Activated T-cell treated with anti-CD3 and anti-CD28 coated beads, Interleukin-2, amount 50 U/mL, for 4 hours (primary cell): ENCODE results near the gene OSBP2. TPM values are rescaled to one million over a fixed set of nuclear protein-coding genes. Genes with fewer than 3 reads are reported as not detected.
"Not testable (repeated sequence)": the region's sequence is repeated elsewhere in the genome, so short reads cannot be mapped to it uniquely, and the experiment has no call there.

Experiments
- ATAC-seq, 2 donors: fragments of 200-7000 bp; cut with Tn5 transposase; one replicate each; pipeline ENCODE4 v1.10.0; 2021
- DNase-seq: peaks from one replicate; pipeline ENCODE4 v3.0.0-alpha.2; 2020
- H3K27me3 Mint-ChIP-seq: one replicate; pipeline ENCODE4 v1.8.0; 2021; ENCODE audit warnings: low read depth, mixed read lengths
- H3K36me3 Mint-ChIP-seq: one replicate; pipeline ENCODE4 v1.8.0; 2022; ENCODE audit warnings: mixed read lengths; ENCODE audit not compliant: insufficient read depth
- H3K4me1 Mint-ChIP-seq: one replicate; pipeline ENCODE4 v1.8.0; 2021; ENCODE audit warnings: low read depth, mixed read lengths
- H3K4me3 Mint-ChIP-seq: one replicate; pipeline ENCODE4 v1.8.0; 2021; ENCODE audit warnings: mild to moderate bottlenecking, moderate library complexity, mixed read lengths
- H3K9me3 Mint-ChIP-seq: one replicate; pipeline ENCODE4 v1.8.0; 2021; ENCODE audit warnings: mixed read lengths
- total RNA-seq, 3 donors: library from RNA; stranded (reverse); gene quantifications; one replicate each; pipeline ENCODE4 v1.2.1, GENCODE V29; 2021

Gene OSBP2
- total RNA-seq, 3 donors from 2014 or later = 1.2 to 1.3 (median 1.3) TPM

DNA sequence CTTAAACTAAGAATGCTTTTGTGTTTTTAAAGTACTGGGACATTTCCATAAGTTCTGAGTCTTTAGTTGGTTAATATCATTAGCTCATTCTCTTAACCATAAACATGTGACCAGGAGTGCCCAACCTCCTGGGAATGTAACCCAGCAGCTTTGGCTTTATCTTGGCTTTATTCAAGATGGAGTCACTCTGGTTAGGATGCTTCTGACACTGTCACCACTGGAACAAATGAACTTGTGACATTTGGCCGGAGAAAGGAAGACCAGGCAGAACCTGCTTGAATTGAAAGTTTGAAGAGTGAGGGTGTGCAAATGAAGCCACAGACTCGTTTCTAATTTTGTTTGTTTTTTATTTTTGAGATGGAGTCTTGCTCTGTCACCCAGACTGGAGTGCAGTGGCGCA, 54.6 kb downstream of the OSBP2 start:
- Mint-ChIP-seq H3K4me1 (peaks cover 12% of the 10 kb centered on the region), H3K36me3 (no peaks in the 10 kb centered on the region), H3K27me3 (no peaks in the 10 kb centered on the region), H3K4me3 (no peak overlapping the region), H3K9me3 (no peaks in the 10 kb centered on the region)
- DNase-seq (no peak), ATAC-seq (no peak)

DNA sequence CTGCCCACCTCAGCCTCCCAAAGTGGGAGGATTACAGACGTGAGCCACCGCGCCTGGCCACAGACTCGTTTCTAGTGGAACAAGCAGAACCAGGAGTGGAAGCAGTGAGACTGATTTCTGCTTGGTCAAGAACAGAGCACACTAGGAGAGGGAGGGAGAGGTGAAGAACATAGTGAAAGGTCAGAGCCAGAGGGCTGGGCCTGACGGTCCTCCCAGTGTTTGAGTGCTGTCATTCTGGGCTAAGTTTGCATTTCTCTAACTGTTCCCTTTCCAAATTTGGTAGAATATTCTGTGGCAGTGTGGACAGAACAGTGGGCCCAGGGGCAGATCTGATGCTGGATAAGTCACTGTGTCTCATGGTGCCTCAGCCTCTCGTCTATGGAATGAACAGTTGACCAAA, 55.2 kb downstream of the OSBP2 start:
- Mint-ChIP-seq H3K36me3 (no peaks in the 10 kb centered on the region), H3K27me3 (no peaks in the 10 kb centered on the region), H3K4me3 (no peak overlapping the region), H3K4me1 (peaks cover 9% of the 10 kb centered on the region), H3K9me3 (no peaks in the 10 kb centered on the region)
- ATAC-seq (no peak), DNase-seq (no peak)

DNA sequence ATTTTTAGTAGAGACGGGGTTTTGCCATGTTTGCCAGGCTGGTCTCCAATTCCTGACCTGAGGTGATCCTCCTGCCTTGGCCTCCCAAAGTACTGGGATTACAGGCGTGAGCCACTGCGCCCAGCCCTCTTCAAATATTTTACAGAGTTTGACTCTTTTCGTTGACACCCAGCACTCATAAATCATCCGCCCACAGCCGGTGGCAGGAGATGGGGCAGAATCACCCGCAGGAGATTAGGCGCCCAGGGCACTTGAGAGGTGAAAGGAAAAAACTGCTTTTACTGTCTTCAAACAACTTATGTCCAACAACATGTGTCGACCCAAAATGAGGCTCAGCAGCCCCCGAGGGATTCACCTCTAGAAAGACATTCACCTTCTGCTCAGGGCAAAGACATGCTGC, 56.9 kb downstream of the OSBP2 start:
- Mint-ChIP-seq H3K4me3 (no peak overlapping the region), H3K36me3 (no peaks in the 10 kb centered on the region), H3K27me3 (no peaks in the 10 kb centered on the region), H3K4me1 (peaks cover 1% of the 10 kb centered on the region), H3K9me3 (no peaks in the 10 kb centered on the region)
- DNase-seq = no peak
- ATAC-seq = no peak

DNA sequence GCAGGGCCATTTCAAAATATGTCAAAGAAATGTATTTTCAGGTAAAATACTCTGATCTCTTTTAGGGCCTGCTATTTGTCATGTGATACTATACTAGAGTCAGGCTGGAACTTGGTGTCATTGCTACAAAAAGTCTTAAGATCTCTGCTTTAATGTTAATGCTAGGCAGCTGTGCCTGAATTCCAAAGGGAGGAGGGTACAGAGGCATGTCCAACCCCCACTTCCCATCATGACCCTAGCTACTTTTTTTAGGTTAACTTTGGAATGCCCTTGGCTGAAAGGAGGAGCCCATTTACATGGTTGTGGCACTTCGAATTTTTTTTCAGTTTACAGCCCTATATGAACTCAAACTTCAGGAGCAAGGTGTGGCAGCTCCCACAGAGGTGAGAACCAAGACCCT, 58.1 kb downstream of the OSBP2 start:
- no peak for DNase-seq
- H3K9me3 Mint-ChIP-seq = no peaks in the 10 kb centered on the region

DNA sequence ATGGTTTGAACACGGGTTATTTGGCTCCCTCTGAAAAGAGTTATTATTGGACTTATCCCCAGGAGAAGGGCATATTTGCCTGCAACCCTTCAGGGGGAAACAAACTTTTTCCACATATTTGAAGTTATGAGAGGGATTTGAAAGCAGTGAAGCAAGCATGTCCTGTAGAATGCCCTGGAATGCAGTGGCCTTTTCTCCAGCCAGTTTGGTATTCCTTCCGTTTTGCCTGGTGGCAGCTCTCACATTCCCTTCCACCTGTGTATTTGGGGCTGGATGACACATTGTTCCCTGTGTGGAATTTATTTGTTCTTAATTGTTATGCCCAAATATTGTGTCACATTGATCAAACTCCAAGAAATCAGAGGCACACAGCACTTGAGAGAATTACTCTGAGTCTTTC, 59.0 kb downstream of the OSBP2 start:
- H3K36me3 Mint-ChIP-seq = no peaks in the 10 kb centered on the region
- ATAC-seq (no peak), DNase-seq (no peak)
- no peaks in the 10 kb centered on the region for H3K4me1 Mint-ChIP-seq
- H3K9me3 Mint-ChIP-seq = no peaks in the 10 kb centered on the region
- peaks cover 3% of the 10 kb centered on the region for H3K27me3 Mint-ChIP-seq
- H3K4me3 Mint-ChIP-seq = no peak overlapping the region

More for the DNA sequence above, 58.1 kb downstream of the OSBP2 start:
- no peak for ATAC-seq
- Mint-ChIP-seq H3K4me1 (no peaks in the 10 kb centered on the region), H3K27me3 (peaks cover 2% of the 10 kb centered on the region), H3K4me3 (no peak overlapping the region), H3K36me3 (no peaks in the 10 kb centered on the region)

DNA sequence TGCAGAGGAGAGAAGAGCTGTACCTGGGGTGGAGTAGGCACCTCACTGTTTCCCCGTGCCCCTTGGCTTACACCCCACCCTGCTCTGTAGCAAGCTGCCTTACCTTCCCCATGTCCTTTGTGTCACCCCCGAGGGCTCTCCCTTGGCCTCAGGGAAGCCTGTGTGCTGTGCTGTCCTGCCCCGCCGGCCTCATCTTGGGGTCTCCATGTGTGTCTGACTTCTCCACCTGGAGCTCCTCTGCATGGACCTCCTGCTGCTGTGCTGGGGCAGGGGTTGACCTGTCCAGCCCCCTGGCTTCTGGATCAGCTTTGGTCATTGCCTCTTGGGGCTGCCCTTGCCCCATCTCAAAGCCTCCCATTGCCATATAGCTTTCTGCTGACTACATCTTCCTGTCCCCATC, 59.8 kb downstream of the OSBP2 start:
- H3K4me3 Mint-ChIP-seq = no peak overlapping the region
- ATAC-seq (no peak), DNase-seq (no peak)
- H3K4me1 Mint-ChIP-seq = no peaks in the 10 kb centered on the region
- no peaks in the 10 kb centered on the region for H3K9me3 Mint-ChIP-seq
- H3K36me3 Mint-ChIP-seq = no peaks in the 10 kb centered on the region
- peaks cover 3% of the 10 kb centered on the region for H3K27me3 Mint-ChIP-seq

DNA sequence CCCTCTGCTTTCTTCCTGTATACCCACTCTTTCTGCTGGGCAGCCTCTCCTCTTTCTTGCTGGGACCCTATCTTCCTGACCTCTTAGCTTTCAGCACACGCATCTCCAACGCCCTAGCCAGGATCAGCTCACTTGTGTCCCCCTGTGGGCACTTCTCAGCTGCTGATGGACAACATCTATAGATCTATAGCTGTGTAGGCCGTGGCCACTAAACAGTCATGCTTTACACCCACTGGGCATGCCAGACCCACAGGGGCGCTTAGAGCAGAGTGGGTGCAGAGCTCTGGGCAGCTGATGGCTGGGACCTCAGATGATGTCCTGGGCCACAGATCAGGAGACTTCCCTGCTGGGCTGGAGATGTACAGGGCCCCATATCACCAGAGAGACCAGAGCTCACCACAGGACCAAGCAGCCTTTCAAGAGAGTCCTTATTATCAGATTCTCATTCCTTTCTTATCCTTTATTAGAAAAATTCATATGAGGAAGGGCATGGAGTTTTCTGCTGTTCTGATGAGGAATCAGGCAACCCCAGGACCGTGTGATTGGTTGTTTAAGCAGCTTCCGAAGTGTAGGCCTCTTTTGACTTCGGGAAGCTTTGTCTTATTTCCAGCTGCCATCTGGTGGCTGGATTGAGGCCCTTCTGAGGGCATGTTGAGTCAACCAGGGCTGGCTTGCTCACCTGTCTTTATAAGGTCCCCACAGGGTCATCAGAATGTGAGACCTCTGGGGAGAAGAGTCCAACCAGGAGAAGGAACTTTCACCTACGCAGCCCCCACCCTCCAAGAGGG, 60.5 kb downstream of the OSBP2 start:
- DNase-seq (peak; percentile 37), ATAC-seq (peak; percentile 82 to 86)
- Mint-ChIP-seq H3K36me3 (no peaks in the 10 kb centered on the region), H3K4me1 (no peaks in the 10 kb centered on the region), H3K27me3 (peaks cover 3% of the 10 kb centered on the region), H3K9me3 (no peaks in the 10 kb centered on the region), H3K4me3 (no peak overlapping the region)

DNA sequence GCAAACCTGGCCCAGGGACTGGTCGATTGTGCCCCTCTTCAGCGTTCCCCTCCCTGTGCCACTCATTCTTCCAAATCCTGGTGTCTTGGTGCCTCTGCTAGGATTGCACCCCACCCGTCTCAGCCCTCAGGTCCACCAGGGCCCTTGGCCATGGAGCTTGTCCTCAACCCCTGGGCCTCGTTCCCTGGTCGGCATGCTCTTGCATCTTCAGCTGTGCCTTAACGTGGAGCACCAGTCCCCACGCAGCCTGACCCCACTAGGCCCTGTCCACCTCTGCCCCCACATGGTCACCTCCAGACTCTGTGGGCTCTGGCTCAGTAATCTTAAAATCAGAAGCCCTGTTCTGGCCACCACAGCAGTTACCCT, 61.1 kb downstream of the OSBP2 start:
- H3K27me3 Mint-ChIP-seq = peaks cover 3% of the 10 kb centered on the region
- no peaks in the 10 kb centered on the region for H3K36me3 Mint-ChIP-seq
- no peak overlapping the region for H3K4me3 Mint-ChIP-seq
- no peaks in the 10 kb centered on the region for H3K9me3 Mint-ChIP-seq
- no peak for ATAC-seq
- no peaks in the 10 kb centered on the region for H3K4me1 Mint-ChIP-seq
- no peak for DNase-seq

DNA sequence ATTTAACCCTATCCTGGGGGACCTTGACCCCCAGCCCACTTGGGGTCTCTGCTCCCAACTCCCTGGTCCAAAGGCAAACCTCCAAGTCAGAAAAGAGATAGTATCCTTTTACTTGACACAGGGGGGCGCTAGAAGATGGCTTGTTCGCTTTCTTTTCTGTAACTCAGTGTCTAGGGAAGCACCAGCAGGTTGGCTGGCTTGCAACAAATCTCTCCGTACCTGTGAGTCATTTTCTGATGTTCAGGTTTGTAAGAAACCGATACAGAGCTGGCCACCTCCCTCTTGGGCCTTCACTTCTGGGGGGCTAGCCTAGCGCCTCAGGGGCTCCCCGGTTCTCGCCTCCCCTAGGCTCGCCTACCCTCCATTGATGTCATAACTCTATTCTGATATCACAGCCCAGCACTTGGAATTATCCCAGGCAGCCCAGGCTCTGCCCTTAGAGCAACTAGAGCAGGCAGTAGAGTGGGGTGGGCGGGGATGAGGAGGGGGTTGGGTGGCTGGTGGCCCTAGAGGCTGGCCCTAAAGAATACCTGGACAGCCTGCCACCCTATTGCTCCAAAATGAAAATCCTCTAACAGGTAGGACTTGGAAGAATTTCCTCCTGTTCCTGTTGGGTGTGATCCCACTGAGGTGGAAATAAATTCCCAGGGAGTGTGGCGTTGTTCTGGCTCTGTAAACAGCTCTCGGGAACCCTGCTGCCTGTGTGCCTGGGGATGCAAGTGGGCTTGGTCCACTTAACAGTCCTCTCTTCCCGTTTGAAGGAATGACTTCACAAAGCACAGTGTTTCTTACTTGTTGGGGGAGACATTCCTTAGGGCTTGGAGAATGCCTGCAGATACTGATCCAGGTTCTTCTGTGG, 69.4 kb downstream of the OSBP2 start:
- Mint-ChIP-seq H3K4me3 (no peak overlapping the region), H3K36me3 (no peaks in the 10 kb centered on the region), H3K27me3 (peaks cover 2% of the 10 kb centered on the region), H3K9me3 (no peaks in the 10 kb centered on the region), H3K4me1 (no peaks in the 10 kb centered on the region)
- DNase-seq (peak; percentile 25), ATAC-seq (peak; percentile 74 to 82)

DNA sequence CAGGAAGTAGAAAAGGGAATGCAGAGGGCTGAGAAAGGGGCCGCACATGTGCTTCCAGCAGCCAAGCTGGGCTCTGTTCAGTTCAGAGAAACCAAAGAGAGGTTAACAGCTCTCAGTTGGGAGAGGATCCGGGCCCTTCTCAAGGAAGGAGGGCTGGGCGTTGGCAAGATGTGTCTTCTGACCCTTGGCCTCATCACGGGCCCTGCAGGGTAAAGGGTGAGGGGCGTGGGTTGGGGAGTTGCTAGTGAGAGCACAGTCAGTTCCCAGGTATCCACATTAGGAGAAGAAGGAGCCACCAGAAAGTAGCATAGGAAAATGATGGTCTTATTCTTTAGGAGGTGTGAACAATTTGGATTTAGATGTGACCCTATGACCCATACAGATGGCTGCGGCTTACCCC, 73.0 kb downstream of the OSBP2 start:
- H3K4me1 Mint-ChIP-seq = no peaks in the 10 kb centered on the region
- H3K4me3 Mint-ChIP-seq = no peak overlapping the region
- DNase-seq (no peak), ATAC-seq (no peak)
- H3K27me3 Mint-ChIP-seq = peaks cover 2% of the 10 kb centered on the region
- no peaks in the 10 kb centered on the region for H3K36me3 Mint-ChIP-seq
- no peaks in the 10 kb centered on the region for H3K9me3 Mint-ChIP-seq

DNA sequence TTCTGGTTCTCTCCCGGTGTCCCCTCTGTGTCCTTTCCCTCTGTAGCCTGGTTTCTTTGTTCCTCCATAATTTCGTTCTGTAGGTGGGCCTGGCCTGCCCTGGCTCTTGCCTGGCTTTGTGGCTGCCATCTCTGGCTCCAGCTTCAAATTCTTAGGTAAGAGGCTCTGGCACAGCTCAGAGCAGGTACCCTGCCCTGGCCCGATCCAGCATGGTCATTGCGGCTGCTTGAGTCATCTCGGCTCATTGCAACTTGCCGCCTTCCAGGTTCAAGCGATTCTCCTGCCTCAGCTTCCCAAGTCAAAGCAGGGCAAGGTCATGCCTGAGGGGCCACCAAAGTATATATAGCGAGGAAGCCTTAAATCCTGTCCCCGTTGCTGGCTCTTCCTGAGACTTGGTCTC, 76.0 kb downstream of the OSBP2 start:
- no peak for ATAC-seq
- no peak for DNase-seq
- no peaks in the 10 kb centered on the region for H3K27me3 Mint-ChIP-seq
- H3K4me1 Mint-ChIP-seq = no peaks in the 10 kb centered on the region
- H3K4me3 Mint-ChIP-seq = no peak overlapping the region
- no peaks in the 10 kb centered on the region for H3K36me3 Mint-ChIP-seq
- no peaks in the 10 kb centered on the region for H3K9me3 Mint-ChIP-seq

DNA sequence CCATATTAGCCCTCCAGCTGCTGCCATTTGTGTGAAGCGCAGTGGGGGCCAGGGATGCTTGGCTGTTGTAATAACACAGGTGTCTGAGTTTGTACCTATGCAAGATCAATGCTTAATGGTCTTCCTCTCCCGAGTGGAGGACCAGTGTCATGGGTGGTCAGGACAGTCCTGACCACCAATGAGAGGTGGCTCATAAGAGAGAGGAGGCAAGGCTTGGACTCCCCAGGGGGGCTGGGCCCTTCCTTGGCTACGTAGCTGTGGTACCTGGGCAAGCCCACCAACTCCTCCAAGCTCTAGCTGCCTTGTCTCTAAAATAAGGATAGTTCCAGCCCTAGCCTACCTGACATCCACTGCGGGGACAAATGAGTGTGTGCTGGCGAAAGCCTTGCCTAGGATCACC, 79.2 kb downstream of the OSBP2 start:
- H3K9me3 Mint-ChIP-seq = no peaks in the 10 kb centered on the region
- no peak overlapping the region for H3K4me3 Mint-ChIP-seq
- no peaks in the 10 kb centered on the region for H3K4me1 Mint-ChIP-seq
- ATAC-seq (no peak), DNase-seq (no peak)
- H3K36me3 Mint-ChIP-seq = no peaks in the 10 kb centered on the region
- no peaks in the 10 kb centered on the region for H3K27me3 Mint-ChIP-seq

DNA sequence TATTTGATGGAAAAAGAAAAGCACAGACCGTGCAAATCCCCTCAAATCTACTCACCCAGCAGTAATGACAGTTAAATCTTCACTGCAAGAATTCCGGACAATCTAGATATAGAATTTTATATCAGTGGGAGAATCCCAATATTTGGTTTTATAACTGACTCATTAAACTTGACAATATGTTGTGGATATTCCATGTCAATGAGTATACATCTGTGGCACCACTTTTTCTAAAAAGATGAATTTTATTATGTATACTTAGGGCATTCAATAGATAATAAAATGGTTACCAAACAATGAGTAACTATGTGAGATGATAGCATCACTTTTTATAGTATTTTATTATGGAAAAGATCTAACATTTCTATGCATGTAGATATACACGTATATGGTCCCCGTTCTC, 79.9 kb downstream of the OSBP2 start:
- no peaks in the 10 kb centered on the region for H3K4me1 Mint-ChIP-seq

DNA sequence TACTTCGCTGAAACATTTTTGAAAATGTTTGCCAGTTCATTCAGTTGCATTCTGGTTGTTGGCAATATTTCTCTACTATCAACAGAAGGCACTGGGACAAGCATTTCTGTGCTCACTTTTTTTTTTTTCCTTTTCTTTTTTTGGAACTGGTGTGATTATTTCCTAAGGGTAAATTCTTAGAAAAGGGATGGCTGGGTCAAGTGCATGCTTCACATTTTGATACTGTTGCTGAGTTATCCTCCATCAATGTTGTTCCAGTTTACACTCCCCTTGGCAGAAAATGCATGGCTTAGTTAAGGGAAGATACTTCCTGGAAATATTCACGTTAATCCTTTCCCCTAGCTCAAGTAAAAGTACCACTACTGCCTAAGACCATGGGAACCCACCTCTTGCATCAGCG, 81.8 kb downstream of the OSBP2 start:
- Mint-ChIP-seq H3K4me1 (peaks cover 2% of the 10 kb centered on the region), H3K9me3 (no peaks in the 10 kb centered on the region), H3K4me3 (no peak overlapping the region), H3K36me3 (no peaks in the 10 kb centered on the region), H3K27me3 (no peaks in the 10 kb centered on the region)
- ATAC-seq = no peak
- no peak for DNase-seq

More for the DNA sequence above, 79.9 kb downstream of the OSBP2 start:
- H3K4me3 Mint-ChIP-seq = no peak overlapping the region
- H3K36me3 Mint-ChIP-seq = no peaks in the 10 kb centered on the region
- no peaks in the 10 kb centered on the region for H3K27me3 Mint-ChIP-seq
- no peak for ATAC-seq
- no peaks in the 10 kb centered on the region for H3K9me3 Mint-ChIP-seq
- no peak for DNase-seq

DNA sequence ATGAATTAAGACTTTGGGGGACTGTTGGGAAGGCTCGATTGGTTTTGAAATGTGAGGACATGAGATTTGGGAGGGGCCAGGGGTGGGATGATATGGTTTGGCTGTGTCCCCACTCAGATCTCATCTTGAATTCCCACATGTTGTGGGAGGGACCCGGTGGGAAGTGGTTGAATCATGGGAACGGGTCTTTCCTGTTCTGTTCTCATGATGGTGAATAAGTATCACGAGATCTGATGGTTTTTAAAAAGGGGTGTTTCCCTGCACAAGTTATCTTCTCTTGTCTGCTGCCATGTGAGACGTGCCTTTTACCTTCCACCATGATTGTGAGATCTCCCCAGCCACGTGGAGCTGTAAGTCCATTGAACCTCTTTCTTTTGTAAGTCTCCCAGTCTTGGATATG, 82.5 kb downstream of the OSBP2 start:
- H3K4me1 Mint-ChIP-seq, H3K4me3 Mint-ChIP-seq, ATAC-seq, DNase-seq, H3K36me3 Mint-ChIP-seq, H3K27me3 Mint-ChIP-seq, H3K9me3 Mint-ChIP-seq: not testable (repeated sequence)
